GM19023 (cell line): ENCODE results near the gene PDE3A.

ENCODE experiments used
- ATAC-seq: cut with Tn5 transposase; IDR thresholded peaks from one replicate; pipeline ENCODE4 v1.9.1; 2021; ENCODE audit warnings: mild to moderate bottlenecking, moderate library complexity; ENCODE audit not compliant: unreplicated experiment

The PDE3A gene

GRCh38 chr12:20453756-20454310, 85.5 kb downstream of the PDE3A start:
- no peak for ATAC-seq

DNA sequence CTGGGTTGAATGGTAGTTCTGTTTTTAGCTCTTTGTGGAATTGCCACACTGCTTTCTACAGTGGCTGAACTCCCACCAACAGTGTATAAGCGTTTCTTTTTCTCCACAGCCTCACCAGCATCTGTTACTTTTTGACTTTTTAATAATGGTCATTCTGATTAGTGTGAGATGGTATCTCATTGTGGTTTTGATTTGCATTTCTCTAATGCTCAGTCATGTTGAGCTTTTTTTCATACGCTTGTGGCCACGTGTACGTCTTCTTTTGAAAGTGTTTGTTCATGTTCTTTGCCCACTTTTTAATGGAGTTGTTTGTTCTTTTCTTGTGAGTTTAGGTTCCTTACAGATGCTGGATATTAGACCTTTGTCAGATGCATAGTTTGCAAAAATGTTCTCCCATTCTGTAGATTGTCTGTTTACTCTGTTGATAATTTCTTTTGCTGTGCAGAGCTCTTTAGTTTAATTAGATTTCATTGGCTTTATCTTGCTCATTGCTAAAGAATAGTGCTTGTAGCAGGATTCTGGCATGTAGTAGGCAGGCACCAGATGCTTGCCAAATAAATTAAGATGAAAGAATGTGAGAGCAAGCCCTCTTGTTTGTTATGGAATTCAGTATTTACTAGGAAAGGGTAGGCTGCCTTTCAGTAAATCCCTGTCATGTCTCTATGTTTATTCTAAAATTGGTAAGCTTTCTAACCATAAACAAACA, 86.8 kb downstream of the PDE3A start:
- ATAC-seq, result no peak

GRCh38 chr12:20457582-20457981, 89.2 kb downstream of the PDE3A start:
- no peak for ATAC-seq

DNA sequence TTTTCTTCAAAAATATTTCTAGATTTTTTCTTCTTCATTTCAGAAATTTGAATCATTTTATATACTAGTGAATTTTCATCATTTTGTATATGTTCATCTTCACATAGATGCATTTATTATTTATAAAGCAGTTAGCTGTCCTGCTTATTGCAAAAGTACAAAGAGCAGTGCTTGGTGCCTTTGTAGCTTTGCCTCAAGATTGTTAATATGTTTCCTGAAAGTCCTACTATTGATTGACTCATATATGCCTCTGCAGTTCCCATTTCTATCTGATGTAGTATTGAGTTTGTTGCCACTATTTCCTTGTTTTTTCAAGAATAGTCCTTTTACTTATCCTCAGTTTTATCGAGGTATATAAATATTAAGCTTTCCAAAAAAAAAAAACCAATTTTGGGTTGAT, 89.7 kb downstream of the PDE3A start:
- ATAC-seq, result no peak

DNA sequence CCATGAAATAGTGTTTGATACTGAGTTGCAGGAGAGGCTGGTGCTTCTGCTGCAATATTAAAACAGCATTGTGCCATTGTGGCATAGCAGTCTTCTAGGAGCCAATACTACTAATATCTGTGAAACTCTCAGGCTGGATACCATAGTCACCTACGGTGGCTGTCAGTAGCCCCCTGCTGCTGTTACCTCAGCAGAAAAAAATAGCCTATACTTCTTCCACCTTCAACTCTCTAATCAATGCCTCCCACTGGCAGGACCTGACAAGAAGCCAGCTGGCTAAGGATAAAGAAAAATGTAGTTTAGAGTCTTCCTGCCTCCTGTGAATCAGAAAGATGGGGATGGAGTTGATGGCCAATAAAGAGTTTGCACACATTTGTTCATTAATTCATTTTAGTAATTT, 91.6 kb downstream of the PDE3A start:
- ATAC-seq, result no peak

- ATAC-seq, result no peak
These were observed 92.6 kb downstream of the PDE3A start for GRCh38 chr12:20460956-20461355.

- ATAC-seq, result no peak
These were observed 95.7 kb downstream of the PDE3A start for GRCh38 chr12:20463913-20464524.

- ATAC-seq, result no peak
These were observed 101.0 kb downstream of the PDE3A start for GRCh38 chr12:20469300-20469699.

DNA sequence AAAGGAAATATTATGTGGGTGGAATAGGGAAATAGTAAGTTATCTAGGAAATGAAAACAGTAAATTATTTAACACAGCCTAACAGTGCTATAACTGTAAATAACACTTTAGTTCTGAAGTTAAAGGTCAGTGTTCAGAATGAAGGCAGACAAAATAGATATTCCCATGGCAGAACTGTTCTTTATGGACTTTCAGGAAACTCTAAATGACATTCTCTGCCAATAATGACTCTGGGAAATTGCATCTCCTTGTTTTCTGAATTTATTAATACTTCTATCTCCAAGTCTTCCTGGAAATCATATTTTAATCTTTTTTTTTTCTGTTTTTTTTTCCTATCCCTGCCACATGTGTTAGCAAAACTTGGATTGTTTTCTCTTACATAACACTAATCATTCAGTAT, 101.4 kb downstream of the PDE3A start:
- ATAC-seq, result no peak

DNA sequence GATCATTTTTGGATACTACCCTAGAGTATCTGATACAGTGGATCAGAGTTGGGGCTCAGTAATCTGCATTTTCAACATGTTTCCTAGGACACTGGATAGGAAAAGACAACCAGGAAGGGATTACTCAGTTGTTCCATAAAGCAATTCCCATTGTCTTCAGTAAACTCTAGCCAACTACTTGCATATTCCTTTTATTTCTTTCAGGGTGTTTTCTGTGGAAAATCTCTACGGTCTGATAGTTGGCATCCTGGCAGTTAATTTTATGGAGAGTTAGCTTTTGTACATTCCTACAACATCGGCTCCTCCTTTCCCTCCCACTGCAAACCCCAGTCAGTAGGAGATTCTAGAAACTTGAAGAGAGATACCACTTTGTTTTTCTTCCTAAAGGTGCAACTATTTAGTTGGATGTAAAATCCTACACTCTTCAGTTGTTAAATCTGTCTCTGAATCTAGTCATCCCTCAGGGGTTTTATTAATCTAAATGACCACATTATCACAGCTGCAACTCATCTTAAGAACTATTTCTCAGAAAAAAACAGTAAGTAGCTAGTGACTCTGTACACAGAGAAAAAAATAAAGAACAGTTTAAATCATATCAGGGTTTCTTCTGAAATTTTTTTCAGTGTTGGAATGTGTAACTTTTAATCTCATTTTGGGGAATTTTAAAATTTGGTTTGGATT, 103.9 kb downstream of the PDE3A start:
- no peak for ATAC-seq

DNA sequence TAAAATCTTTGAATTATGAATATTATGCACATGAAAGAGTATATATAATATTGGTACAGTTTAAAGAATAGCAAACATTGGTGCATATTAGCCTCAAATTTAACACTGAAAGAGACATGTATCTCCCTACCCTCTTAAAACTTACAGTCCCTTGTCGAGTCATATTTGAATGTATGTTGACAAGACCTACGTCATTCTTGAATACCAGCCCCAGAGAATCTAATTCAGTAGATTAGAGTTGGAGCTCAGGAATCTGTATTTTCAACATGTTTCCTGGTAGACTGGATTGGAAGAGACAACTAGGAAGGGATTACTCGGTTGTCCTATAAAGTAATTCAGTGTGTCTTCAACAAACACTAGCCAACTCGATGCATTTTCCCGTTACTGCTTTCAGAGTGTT, 104.8 kb downstream of the PDE3A start:
- ATAC-seq, result no peak

DNA sequence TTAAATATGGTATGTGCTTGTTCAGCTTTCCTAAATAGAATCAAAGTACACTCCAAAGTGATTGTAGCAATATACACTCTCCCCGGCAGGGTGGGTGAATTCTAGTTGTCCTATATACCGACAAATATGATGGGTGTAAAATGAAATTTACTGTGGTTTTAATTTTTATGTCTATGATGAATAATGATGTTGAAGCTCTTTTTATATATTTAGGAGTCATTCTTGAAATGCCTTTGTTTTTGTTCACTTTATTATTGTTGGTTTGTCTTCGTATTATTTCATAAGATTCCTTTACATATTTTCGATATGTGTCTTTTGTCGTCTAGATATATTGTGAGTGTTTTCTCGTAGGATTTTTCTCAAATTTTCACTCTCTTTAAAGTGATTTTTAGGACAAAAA, 105.7 kb downstream of the PDE3A start:
- no peak for ATAC-seq

DNA sequence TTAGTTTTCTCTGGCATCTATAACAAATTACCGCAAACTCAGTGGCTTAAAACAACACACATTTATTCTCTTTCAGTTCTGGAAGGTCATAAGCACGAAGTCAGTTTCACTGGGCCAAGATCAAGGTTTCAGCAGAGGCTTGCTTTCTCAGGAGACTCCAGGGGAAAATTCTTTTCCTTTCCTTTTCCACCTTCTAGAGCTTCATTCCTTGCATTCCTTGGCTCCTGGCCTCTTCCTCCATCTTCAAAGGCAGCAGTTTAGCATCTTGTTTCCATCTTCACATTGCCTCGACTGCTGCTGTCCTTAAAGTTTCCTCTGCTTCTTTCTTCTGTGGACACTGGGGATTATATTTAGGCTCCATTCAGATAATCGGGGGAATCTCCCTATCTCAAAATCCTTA, 106.1 kb downstream of the PDE3A start:
- ATAC-seq, result no peak

DNA sequence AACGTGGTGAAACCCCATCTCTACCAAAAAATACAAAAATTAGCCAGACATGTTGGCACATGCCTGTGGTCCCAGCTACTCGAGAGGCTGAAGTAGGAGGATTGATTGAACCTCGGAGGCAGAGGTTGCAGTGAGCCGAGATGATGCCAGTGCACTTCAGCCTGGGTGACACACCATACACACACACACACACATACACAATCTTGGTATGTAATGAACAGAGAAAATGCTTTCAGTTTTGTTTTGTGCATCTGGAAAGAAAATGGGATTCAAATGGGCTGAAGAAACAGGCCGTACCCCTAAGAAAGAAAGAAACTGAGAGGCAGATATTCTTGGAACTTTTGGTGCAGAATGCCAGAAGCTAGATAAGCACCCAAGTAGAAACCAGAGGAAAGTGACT, 107.2 kb downstream of the PDE3A start:
- ATAC-seq, result no peak

- ATAC-seq, result no peak
These were observed 108.2 kb downstream of the PDE3A start for GRCh38 chr12:20476551-20476950.

DNA sequence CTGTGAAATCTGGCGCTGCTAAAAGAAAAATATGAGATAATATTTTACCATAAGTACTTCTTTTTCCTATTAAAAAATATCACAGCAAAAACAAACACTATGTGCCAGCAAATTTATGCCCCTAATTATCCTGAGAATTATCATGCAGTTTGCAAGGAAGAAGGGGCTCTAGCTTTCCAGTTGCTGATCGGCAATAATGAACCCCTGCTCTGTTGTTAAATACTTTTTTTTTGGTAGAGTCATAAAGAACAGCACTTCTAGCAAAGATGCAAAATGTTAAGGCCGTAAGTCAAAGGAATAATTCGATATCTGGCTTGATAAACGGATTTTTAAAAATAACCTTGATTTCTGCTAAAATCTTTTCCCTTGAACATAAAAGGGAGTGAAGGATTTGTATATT, 108.9 kb downstream of the PDE3A start:
- ATAC-seq, result no peak

DNA sequence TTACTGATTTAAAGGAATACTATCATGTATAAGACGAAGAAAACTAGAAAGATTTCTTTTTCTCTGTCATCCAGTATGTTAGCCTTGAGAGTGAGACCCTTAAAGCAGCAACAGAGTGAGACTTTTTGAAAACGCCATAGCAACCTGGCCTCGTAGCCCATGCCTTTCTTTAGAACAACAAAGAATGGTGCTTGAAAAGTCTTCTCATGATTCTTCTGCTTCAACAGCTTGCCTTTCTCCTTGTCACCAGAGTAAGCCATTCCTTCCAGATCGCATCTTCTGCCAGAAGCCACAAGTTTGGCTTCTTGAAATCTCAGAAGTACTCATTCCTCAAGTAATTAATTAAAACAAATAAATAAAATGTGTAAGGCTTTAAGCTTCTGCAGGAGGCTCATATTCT, 109.3 kb downstream of the PDE3A start:
- ATAC-seq, result no peak

- no peak for ATAC-seq
These were observed 114.2 kb downstream of the PDE3A start for GRCh38 chr12:20482491-20483054.

GRCh38 chr12:20483776-20484175, 115.4 kb downstream of the PDE3A start:
- ATAC-seq, result no peak

GRCh38 chr12:20486233-20486632, 117.9 kb downstream of the PDE3A start:
- ATAC-seq, result no peak

- no peak for ATAC-seq
These were observed 119.2 kb downstream of the PDE3A start for GRCh38 chr12:20487519-20487918.

DNA sequence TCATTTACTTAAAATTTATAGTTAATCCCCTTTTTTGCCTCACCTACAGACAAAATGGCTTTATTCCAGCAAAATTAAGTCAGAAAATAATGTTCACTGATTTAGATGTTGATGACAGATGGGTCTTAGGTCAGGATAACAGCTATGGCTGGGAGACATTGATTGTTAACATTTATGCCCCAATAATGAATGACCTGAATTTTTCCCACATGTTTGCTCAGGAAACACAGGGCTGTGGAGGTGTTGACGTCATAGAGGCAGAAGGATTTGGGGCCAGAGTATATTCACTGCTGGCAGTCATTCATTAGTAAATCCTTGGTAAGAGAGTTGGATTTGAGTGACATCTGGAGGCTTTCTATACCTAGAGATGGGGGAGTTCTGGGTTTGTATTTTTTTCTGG, 121.3 kb downstream of the PDE3A start:
- ATAC-seq, result no peak
